Measurements from ENCODE around the gene CLIP1. TPM values are rescaled to one million over a fixed set of nuclear protein-coding genes. Genes with fewer than 3 reads are reported as not detected.
"Not testable (repeated sequence)": the region's sequence is repeated elsewhere in the genome, so short reads cannot be mapped to it uniquely, and the experiment has no call there.

The CLIP1 gene
- polyA plus RNA-seq, 1 of the 3 experiments (the other 2 are of a cell fraction) = 33.9 TPM

DNA sequence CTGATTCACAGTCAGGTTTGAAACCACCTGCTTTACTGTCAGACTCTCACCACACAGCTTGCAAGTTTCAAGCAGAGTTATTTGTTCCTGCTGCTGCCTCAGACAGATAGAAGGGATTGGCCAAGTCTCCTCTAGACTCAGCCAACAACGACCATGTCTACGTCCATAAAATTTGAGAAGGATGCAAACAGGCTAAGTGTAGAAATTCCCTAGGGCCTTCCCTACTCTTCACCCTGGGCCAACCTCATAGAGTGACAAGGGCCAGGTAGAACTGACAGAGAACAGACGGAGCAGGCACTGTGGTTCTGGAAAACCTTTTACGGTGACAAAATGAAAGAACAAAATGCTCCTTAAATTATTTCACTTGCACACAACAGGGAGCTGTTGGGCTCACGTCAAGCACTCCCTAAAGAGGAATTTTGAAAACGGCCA lies 39.5 kb downstream of the CLIP1 start (continued):
- no peak for TF ChIP-seq TCF12 (IDR thresholded peaks at IDR 0.05)

DNA sequence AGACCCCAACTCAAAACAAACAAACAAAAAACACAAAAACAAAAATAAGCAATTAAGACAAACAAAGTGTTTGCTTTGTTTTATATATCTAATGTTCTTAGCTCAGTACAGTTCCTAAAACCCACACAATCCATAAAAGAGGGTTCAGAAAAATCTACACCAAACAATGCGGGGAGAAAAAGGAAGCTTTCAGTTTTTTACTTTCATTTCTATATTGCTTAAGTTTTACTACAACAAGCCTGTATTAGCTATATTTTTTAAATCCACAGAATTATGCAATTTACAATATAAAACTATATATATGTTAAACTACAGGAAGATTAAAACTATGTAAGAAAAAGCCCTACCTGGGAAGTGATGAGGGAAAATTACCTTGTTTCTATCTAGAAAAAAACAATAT lies 41.4 kb downstream of the CLIP1 start:
- Histone ChIP-seq H3F3A (replicated peaks; ENCODE audit: insufficient read depth) (no peaks in the 10 kb centered on the region), H2AFZ (ENCODE audit: low read depth) (no peak overlapping the region), H3K27me3 (ENCODE audit: insufficient read depth) (no peaks in the 10 kb centered on the region), H3K9me2 (no peaks in the 10 kb centered on the region), H3K4me3 (ENCODE audit: low read depth in 2 of 2, low read length in 1 of 2) (no peak overlapping the region), H3K9me3 (no peaks in the 10 kb centered on the region), H3K9ac (no peak overlapping the region), H3K4me1 (ENCODE audit: control insufficient read depth in 1 of 2, insufficient read depth in 2 of 2, low read depth in 1 of 2, low read length in 1 of 2) (peaks cover 0 to 2% of the 10 kb centered on the region in 2 experiments; a peak in 1 of 4 replicates), H4K20me1 (ENCODE audit: insufficient read depth) (no peaks in the 10 kb centered on the region), H3K36me3 (replicated peaks in 1 of 2; ENCODE audit: control insufficient read depth in 1 of 2, insufficient read depth in 2 of 2, low read length in 1 of 2) (peaks cover 7 to 27% of the 10 kb centered on the region in 2 experiments), H3K27ac (ENCODE audit: low read depth in 2 of 2, low read length in 1 of 2) (no peak overlapping the region), H3K4me2 (no peak overlapping the region), H3K79me2 (ENCODE audit: insufficient read depth) (peaks cover 37% of the 10 kb centered on the region)
- no peak for DNase-seq
- TF ChIP-seq, protein P1, sequence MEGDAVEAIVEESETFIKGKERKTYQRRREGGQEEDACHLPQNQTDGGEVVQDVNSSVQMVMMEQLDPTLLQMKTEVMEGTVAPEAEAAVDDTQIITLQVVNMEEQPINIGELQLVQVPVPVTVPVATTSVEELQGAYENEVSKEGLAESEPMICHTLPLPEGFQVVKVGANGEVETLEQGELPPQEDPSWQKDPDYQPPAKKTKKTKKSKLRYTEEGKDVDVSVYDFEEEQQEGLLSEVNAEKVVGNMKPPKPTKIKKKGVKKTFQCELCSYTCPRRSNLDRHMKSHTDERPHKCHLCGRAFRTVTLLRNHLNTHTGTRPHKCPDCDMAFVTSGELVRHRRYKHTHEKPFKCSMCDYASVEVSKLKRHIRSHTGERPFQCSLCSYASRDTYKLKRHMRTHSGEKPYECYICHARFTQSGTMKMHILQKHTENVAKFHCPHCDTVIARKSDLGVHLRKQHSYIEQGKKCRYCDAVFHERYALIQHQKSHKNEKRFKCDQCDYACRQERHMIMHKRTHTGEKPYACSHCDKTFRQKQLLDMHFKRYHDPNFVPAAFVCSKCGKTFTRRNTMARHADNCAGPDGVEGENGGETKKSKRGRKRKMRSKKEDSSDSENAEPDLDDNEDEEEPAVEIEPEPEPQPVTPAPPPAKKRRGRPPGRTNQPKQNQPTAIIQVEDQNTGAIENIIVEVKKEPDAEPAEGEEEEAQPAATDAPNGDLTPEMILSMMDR (IDR thresholded peaks at IDR 0.05) = no peak
- TF ChIP-seq NRF1 (IDR thresholded peaks at IDR 0.05; ENCODE audit: low read depth, low read length) = no peak
- TF ChIP-seq, protein P2, sequence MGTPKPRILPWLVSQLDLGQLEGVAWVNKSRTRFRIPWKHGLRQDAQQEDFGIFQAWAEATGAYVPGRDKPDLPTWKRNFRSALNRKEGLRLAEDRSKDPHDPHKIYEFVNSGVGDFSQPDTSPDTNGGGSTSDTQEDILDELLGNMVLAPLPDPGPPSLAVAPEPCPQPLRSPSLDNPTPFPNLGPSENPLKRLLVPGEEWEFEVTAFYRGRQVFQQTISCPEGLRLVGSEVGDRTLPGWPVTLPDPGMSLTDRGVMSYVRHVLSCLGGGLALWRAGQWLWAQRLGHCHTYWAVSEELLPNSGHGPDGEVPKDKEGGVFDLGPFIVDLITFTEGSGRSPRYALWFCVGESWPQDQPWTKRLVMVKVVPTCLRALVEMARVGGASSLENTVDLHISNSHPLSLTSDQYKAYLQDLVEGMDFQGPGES (IDR thresholded peaks at IDR 0.05; ENCODE audit: low read depth, low read length) = no peak
- TF ChIP-seq, protein P3, sequence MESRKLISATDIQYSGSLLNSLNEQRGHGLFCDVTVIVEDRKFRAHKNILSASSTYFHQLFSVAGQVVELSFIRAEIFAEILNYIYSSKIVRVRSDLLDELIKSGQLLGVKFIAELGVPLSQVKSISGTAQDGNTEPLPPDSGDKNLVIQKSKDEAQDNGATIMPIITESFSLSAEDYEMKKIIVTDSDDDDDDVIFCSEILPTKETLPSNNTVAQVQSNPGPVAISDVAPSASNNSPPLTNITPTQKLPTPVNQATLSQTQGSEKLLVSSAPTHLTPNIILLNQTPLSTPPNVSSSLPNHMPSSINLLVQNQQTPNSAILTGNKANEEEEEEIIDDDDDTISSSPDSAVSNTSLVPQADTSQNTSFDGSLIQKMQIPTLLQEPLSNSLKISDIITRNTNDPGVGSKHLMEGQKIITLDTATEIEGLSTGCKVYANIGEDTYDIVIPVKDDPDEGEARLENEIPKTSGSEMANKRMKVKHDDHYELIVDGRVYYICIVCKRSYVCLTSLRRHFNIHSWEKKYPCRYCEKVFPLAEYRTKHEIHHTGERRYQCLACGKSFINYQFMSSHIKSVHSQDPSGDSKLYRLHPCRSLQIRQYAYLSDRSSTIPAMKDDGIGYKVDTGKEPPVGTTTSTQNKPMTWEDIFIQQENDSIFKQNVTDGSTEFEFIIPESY (IDR thresholded peaks at IDR 0.05; ENCODE audit: borderline replicate concordance, low read depth) = no peak
- TF ChIP-seq FOSL2 (IDR thresholded peaks at IDR 0.05; ENCODE audit: borderline replicate concordance, low read depth) = no peak
- TF ChIP-seq, protein P4, sequence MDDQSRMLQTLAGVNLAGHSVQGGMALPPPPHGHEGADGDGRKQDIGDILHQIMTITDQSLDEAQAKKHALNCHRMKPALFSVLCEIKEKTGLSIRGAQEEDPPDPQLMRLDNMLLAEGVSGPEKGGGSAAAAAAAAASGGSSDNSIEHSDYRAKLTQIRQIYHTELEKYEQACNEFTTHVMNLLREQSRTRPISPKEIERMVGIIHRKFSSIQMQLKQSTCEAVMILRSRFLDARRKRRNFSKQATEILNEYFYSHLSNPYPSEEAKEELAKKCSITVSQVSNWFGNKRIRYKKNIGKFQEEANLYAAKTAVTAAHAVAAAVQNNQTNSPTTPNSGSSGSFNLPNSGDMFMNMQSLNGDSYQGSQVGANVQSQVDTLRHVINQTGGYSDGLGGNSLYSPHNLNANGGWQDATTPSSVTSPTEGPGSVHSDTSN (IDR thresholded peaks at IDR 0.05) = no peak
- TF ChIP-seq TCF12 (IDR thresholded peaks at IDR 0.05) = no peak
- no peak for TF ChIP-seq RXRA (IDR thresholded peaks at IDR 0.05; ENCODE audit: borderline replicate concordance, low read depth)
- POLR2A ChIA-PET = no interaction called here
- CTCF ChIA-PET = interaction anchor here (1.3 to 2.7 kb wide), 2 partner anchors 19 to 25 kb away, joined by 3 to 8 read pairs; no protein-coding TSS in a partner anchor
- WGBS (ENCODE audit: low lambda C conversion rate) = 96% methylated on average over 1 of the region's 1 CpG

DNA sequence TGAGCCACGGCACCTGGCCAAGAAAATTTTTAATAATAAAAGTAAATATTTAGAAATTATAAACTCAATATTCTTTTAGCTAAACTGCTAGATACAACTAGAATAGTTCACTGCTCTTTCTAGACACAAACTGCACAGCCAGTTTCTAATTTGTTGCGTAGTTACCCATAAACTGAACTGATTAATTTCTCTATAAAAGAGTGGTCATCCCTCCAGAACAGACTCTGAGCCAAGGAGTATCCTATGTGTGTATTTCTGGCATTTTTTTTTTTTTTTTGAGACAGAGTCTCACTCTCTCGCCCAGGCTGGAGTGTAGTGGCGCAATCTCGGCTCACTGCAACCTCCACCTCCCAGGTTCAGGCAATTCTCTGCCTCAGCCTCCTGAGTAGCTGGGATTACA lies 45.7 kb downstream of the CLIP1 start:
- H3K9me2 ChIP-seq; POLR2A ChIA-PET; H3K4me3 ChIP-seq (ENCODE audit: low read depth in 2 of 2, low read length in 1 of 2); H3K4me1 ChIP-seq (ENCODE audit: control insufficient read depth in 1 of 2, insufficient read depth in 2 of 2, low read depth in 1 of 2, low read length in 1 of 2); H3K9me3 ChIP-seq; H3K9ac ChIP-seq; H4K20me1 ChIP-seq (ENCODE audit: insufficient read depth); H2AFZ ChIP-seq (ENCODE audit: low read depth); H3K4me2 ChIP-seq; H3K27me3 ChIP-seq (ENCODE audit: insufficient read depth); DNase-seq; H3K27ac ChIP-seq (ENCODE audit: low read depth in 2 of 2, low read length in 1 of 2); H3F3A ChIP-seq (replicated peaks; ENCODE audit: insufficient read depth): not testable (repeated sequence)
- CTCF ChIA-PET = interaction anchor here (0.9 to 2.3 kb wide), 3 partner anchors 21 to 95 kb away, joined by 3 to 10 read pairs (median 3); no protein-coding TSS in a partner anchor
- WGBS (ENCODE audit: low lambda C conversion rate) = 95% methylated on average over 5 of the region's 5 CpGs
- peaks cover 27% of the 10 kb centered on the region for H3K79me2 ChIP-seq (ENCODE audit: insufficient read depth)
- peaks cover 7 to 48% of the 10 kb centered on the region in 2 experiments for H3K36me3 ChIP-seq (replicated peaks in 1 of 2; ENCODE audit: control insufficient read depth in 1 of 2, insufficient read depth in 2 of 2, low read length in 1 of 2)
